VCaP (cell line): ENCODE data around the gene RASGRF2.

Experiments used
- H3K27ac ChIP-seq: fragments of 450-650 bp; 2 replicates; pipeline ENCODE4 v1.5.1; 2017
- TF ChIP-seq, protein P1 (sequence below): fragments of 450-650 bp; conservative IDR thresholded peaks from 2 replicates; pipeline ENCODE4 v1.5.1; 2017; ENCODE audit warnings: mild to moderate bottlenecking, moderate library complexity

Gene RASGRF2

GRCh38 chr5:81195335-81195929 is 235.3 kb downstream of the RASGRF2 start:
- TF ChIP-seq, protein P1, sequence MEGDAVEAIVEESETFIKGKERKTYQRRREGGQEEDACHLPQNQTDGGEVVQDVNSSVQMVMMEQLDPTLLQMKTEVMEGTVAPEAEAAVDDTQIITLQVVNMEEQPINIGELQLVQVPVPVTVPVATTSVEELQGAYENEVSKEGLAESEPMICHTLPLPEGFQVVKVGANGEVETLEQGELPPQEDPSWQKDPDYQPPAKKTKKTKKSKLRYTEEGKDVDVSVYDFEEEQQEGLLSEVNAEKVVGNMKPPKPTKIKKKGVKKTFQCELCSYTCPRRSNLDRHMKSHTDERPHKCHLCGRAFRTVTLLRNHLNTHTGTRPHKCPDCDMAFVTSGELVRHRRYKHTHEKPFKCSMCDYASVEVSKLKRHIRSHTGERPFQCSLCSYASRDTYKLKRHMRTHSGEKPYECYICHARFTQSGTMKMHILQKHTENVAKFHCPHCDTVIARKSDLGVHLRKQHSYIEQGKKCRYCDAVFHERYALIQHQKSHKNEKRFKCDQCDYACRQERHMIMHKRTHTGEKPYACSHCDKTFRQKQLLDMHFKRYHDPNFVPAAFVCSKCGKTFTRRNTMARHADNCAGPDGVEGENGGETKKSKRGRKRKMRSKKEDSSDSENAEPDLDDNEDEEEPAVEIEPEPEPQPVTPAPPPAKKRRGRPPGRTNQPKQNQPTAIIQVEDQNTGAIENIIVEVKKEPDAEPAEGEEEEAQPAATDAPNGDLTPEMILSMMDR: peak; percentile 53
- no peak overlapping the region for H3K27ac ChIP-seq

GRCh38 chr5:81202655-81203054 is 242.5 kb downstream of the RASGRF2 start:
- TF ChIP-seq, protein P1: no peak
- H3K27ac ChIP-seq: no peak overlapping the region

- TF ChIP-seq, protein P1: no peak
- H3K27ac ChIP-seq: no peak overlapping the region
These were observed 243.6 kb downstream of the RASGRF2 start for GRCh38 chr5:81203729-81204128.

DNA sequence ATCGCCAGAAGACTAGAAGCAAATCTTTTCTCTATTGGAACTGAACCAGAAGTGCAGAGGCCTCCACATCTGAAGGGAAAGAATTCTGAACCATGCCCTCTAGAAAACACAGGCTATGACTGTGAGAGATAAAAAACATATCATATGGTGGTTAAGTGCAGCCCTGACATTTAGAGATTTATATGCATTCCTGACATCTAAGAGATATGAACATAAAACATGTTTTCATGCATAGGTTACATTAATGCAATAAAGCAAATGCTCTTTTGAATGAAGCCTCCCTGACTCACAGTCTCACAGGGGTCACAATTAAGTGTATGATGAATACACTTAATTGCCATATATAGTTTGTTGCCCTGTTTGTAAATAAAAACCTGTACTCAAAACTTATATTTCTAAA is 244.0 kb downstream of the RASGRF2 start:
- TF ChIP-seq, protein P1: no peak
- H3K27ac ChIP-seq: no peak overlapping the region

DNA sequence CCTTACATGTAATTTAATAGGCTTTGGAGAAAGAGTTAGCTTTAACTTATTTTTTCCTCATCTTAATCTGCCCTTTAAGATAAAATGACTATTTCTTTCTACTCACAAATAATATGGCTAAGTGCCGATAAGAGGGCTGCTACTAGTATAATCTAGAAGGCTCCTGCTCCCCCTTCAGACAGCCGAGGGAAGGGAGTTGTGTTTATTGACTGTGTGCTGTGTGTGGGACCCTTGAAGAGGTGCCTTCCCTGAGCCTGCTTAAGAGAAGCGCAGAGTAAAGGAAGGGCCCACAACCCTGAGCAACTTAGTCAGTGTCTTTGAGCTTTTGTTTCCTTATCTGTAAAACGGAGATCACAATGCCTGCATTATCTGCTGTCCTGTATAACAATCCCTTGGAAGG is 244.9 kb downstream of the RASGRF2 start:
- TF ChIP-seq, protein P1: no peak

GRCh38 chr5:81207009-81207408 is 246.8 kb downstream of the RASGRF2 start:
- no peak overlapping the region for H3K27ac ChIP-seq
- TF ChIP-seq, protein P1: peak; percentile 63

More for the DNA sequence above, 244.9 kb downstream of the RASGRF2 start:
- H3K27ac ChIP-seq: no peak overlapping the region

- no peak overlapping the region for H3K27ac ChIP-seq
- TF ChIP-seq, protein P1: no peak
These were observed 248.7 kb downstream of the RASGRF2 start for GRCh38 chr5:81208904-81209303.
